GM18499 (cell line): ENCODE results near the gene SP110.
"Not testable (repeated sequence)": the region's sequence is repeated elsewhere in the genome, so short reads cannot be mapped to it uniquely, and the experiment has no call there.

Experiments
- ATAC-seq: cut with Tn5 transposase; IDR thresholded peaks from one replicate; pipeline ENCODE4 v1.9.1; 2021; ENCODE audit warnings: moderate number of reproducible peaks; ENCODE audit not compliant: insufficient read depth, unreplicated experiment

The SP110 gene

DNA sequence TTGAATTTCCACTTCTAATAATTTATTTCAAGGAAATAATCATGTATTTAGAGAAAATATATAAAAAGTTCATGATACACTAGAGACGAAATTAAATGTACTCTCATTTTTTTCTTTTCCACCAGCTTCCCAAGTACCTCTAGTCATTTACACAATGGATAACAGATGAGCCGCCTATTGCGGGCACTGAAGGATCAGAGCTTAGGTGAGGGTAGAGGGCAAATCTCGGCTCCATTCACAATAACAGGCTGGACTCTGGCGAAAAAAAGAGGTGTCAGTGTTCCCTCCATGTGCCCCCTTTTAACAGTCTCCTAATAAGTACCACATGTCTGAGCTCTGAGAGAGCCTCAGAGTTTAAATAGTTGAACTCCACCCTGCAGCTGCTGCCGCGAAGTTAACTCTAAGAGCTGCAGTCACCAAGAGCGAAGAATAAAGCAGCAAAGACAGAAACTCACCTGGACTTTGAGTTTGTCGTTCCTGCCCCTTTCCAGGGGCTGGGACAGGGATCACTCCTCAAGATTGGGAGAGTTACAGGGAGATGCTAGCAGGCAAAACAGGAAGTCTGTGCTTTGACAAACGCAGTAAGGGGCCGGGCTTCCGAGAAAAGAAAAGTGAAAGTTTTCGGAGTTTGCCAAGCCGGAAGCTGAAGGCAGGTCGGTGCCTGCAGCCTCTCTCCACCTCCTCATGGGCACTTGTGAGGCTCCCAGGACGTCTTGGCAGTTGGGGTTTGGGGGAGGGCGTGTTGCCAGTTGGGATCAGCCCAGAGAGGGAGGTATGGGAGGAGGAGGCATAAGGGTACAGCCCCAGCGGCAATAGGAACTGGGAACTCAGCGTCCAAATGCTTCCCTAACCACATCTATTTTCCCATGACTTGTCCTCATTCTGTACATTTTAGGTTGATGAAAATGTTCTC, at the start of gene SP110:
Gene SP110 (minus strand): TSS at position 566 of the 913 bp plus-strand sequence. CDS start 3,057 bp downstream, outside the sequence.
- ATAC-seq = no peak

DNA sequence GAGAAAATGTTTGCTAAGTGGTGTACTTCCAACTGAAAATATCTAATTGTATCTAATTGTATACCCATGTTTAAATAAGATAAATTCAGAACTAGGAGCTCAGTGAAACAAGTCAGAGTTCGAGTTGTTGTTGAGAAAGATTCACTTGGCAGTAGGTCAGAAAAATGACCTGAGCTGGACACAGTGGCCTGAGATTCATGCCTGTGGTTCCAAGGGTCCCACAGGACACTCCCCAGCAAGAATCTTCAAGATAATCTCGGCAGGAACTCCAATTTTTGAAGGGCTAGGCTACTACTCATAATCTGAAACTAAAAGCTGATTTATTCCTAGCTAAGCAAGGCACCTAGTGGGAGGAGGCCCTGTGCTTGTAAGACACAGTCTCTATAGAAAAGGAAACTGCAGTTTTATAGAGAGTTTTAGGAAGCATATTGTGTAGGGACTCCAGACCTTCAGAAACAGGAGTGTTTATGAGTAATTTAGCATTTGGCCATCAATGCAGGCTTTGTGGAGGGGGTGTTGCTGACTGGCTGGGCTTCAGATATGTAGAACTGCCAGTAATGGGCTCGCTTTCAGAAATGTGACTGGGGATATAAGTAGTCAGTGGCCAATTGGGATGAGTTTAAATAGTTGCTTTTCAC, 48.9 kb upstream of the SP110 start:
- peak; percentile 45 for ATAC-seq

DNA sequence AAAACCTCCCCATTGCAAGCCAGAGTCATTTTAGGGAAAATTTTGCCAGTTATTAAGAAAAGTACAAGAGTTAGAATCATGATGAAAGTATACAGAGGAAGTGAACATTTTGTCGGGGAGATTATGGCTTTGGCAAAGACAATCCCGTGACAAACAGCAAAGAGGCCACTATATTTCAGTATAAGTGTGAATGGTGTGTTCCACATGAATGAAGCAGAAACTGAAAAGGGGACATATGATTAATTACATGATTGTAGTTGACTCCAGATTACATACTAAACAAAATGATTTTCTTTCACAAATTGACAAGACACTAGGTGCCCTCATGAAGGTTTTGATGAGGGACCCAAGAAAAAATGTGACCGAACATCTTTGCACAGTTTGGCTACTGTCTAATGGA, 47.8 kb upstream of the SP110 start:
- ATAC-seq = peak; percentile 57

DNA sequence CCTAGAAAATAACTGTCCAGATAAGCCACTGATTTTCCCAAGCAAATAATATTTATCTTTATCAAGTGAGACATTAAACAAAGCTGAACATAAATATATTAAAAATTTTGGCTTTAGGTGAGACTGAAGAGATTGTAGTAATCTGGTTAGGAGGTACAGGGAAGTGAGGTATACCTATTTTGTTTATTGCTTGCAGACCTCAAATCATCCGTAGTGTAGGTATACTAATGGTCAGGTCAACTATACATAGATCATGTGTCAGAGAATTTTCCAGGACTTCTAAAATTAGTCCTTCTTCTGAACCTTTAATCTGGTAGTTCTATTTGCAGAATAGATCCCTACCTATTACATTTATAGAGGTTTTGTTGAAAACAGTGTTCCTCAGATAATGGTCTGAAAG, 47.3 kb upstream of the SP110 start:
- ATAC-seq = no peak

DNA sequence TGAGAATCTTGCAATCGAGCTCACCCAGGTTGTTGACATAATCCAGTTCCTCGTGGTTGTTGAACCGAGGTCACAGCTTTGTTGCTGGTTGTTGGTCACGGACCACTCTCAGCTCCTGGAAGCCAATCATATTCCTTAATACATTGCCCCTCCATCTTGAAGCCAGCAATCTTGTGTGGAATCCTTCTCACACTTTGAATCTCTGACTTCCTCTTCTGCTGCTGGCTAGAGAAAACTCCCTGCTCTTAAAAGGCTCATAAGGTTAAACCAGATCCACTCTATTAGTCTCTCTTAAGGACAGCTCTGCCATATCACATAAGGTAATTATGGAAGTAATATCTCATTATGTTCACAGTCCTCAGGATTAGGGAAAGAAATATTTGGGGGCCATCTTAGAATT, 46.9 kb upstream of the SP110 start:
- no peak for ATAC-seq

DNA sequence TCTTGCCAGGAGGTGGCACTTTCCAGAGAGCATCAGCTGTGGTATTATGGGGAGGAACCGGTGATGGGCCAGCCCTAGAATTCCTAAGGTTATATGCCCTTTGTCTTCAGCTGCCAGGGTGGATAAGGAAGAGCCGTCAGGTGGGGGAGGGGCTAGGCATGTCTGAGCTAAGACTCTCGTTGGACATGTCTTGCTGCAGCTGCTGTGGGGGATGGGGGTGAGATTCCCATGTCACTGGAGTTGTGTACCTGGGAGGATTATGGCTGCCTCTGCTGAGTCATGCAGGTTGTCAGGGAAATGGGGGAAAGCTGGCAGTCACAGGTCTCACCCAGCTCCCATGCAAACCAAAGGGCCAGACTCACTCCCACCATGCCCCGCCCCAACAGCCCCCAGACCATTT, 45.2 kb upstream of the SP110 start:
- not testable (repeated sequence) for ATAC-seq

DNA sequence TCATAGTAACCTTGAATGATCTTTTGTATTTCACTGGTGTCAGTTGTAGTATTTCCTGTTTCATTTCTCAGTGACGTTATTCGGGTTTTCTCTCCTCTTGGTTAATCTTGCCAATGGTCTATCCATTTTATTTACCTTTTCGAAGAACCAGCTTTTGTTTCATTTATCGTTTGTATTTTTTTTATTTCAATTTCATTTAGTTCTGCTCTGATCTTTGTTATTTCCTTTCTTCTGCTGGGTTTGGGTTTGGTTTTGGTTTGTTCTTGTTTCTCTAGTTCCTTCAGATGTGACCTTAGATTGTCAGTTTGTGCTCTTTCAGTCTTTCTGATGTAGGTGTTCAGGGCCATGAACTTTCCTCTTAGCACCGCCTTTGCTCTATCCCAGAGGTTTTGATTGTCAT, 42.5 kb upstream of the SP110 start:
- ATAC-seq = no peak

DNA sequence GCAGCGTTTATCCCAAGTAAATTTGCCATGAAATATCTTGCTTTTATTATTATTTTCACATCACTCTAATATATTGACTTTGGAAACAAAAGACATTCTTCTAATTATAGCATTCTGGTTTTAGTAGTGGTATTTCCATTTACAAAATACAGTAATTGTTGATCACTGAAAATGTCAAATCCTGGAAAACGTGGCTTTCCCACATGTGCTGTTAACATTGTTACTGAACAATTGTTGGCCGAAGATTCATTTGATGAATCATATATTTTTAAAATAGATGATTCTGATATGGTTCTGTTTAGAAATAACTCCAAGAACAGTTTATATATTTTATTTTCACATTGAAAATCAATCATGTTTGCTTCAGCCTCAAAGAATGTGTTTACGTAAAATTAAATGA, 38.7 kb upstream of the SP110 start:
- no peak for ATAC-seq

DNA sequence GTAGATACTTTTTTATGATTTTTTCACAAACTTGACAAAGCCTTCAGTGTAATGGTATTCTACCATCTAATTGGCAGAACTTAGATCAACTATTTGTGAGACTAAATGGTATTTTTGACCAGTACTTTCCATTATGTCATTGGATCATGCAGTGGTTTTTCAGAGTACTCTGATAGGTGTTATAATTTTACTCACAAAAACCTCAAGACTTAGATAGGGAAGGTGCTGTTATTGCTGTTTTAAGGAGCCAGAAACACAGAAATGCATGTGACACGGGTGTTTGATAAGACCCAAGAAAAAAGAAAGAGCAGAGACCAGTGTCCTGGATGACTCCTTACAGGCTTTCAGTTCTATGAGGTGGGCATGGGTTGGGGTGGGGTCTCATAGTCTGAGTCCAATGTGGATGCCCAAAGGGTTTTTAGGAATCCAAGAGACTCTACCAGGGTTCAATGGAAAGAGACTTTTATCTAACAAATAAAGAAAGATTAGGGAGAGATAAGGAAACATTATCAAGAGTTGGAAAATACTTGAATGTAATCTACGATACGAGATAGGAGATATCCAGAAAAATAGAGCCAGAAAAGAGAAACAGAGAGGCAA, 37.0 kb upstream of the SP110 start:
- ATAC-seq = no peak

DNA sequence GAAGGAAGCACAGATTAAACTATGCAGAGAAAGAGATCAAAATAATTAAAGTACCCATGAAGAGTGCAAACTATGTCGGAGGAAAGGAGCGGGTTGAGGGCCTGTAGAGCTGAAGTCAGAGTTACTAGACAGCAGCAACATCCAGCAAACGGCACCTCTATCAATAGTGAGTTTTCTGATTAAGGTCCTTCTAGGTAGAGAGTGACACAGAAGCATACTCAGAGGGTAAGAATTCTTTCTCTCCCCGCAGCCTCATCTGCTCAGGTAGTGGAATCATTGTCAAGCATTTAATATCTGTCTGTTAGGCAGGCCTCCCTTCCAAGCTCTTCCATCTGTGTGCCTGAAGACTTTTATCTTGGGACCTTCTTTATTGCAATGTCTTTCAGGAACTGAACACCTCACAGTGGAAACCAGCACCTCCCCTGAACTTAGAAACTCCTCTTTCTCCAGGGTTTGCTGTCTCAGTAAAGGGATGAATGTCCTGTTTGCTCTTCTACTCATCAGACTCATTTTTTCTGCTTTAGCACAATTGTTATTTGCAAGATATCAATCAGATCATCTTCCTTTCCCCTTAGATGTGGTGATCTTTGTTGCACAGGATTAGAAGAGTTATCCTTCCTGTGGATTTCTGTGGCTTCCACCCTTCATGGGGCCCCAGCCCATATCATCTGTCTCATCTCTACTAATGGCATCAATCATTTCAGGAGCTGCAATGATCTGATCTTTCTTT, 34.5 kb upstream of the SP110 start:
- ATAC-seq = no peak

DNA sequence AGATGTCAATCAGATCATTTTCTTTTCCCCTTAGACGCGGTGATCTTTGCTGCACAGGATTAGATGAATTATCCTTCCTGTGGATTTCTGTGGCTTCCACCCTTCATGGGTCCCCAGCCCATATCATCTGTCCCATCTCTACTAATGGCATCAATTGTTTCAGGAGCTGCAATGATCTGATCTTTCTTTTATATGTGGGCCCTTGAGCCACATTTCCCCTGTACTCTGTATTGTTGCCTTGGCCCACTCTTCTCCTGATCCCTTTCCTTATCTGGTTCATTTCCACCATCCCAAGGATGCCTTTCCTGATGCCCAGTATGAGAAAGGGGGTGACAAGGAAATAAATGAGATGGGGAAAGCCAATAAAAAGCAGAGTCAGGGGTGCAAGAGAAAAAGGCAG, 30.4 kb upstream of the SP110 start:
- no peak for ATAC-seq

DNA sequence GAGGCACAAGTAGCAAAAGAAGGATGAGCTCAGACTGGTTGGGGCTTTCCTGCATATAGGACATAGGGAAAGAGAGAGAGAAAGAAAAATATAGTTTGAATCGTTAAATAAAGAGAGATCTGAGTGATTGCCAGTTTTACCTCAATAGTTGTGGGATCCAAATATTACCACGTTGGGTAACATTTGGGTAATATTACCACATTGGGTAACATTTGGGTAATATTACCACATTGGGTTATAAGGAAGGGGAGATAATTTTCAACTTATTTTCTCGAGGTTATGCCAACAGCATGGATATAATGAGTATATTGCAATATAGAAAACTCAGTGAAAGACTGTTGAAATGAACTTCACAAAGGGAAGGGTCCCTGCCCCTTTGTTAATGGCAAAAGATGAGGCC, 26.4 kb upstream of the SP110 start:
- no peak for ATAC-seq

DNA sequence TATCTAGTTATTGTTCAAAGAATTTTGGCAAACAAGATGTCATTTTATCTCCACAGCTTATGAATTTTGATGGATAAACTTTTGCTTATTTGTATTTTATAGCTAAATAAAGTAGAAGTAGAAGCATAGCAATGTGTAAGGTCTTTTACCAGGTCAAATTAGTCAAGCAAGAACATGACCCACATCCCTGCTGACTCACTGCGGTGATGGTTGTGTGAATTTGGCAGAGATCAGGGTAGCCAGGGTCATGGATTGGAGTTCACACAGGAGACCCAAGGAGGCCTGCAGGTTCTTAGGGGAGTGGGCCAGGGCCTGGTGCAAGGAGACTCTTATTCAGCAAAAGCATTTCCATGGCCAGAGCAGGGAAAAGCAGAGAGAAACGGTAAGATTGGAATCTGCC, 24.4 kb upstream of the SP110 start:
- ATAC-seq = no peak

DNA sequence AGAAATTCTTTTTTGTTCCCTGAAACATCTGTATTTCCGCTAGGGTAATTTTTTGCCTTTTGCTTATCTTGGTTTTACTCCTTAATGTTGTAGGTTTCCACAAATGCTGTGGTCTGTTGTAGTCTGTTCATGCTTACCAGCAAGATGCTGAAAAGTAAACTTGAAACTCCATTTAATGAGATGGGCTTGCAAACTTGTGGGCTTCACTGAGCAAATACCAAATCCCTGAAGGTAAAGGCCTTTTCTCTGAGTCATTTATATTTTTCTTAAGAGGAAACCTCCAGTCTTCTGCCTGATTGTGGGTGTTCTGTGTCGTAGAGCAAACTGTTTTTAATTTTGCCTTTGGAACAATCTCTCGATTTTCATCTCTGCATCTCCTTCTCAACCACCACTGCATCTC, 15.1 kb upstream of the SP110 start:
- no peak for ATAC-seq

DNA sequence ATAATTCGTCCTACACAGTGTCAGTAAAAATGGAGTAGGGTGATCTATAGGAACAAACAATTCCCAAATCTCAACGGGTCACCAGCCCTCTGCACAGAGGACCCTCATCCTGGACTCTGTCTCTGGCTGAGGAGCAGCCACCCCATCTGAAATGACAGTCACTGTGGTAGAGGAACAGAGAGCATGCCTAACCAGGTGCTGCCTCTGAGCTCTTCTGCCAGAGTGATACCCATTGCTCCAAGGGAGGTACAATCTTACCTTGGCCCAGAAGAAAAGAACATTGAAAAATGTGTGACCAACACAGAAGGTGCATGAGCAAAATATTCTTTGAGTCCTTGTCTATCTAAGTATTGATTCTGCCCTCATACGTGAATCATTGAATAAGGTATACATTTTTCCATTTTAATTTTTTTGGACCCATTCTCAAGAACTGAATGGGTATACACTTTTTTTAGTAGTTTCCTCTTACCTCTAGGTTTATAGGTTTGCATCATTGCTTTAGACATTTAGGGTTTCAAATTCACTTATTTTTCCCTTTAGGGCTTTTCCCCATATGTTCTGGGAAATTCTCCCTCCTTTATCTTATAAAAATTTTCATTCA, 14.4 kb upstream of the SP110 start:
- no peak for ATAC-seq

DNA sequence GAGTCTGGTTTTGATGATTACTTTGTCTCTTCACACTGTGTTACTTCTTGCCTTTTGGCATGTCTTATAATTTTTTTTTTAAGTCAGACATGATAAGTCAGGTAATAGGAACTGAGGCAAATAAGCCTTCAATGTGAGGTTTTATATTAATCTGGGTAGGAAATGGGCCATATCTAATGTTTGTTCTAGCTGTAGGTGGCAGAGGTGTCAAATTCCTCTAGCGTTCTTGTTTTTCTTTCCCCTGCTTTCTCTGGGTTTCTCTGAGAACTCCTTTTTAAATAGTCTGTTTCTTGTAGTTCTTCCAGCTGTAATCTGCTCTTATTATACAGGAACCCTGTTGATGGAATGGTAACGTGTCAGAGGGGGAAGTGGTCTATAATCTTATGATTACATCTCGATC, 11.5 kb upstream of the SP110 start:
- no peak for ATAC-seq

DNA sequence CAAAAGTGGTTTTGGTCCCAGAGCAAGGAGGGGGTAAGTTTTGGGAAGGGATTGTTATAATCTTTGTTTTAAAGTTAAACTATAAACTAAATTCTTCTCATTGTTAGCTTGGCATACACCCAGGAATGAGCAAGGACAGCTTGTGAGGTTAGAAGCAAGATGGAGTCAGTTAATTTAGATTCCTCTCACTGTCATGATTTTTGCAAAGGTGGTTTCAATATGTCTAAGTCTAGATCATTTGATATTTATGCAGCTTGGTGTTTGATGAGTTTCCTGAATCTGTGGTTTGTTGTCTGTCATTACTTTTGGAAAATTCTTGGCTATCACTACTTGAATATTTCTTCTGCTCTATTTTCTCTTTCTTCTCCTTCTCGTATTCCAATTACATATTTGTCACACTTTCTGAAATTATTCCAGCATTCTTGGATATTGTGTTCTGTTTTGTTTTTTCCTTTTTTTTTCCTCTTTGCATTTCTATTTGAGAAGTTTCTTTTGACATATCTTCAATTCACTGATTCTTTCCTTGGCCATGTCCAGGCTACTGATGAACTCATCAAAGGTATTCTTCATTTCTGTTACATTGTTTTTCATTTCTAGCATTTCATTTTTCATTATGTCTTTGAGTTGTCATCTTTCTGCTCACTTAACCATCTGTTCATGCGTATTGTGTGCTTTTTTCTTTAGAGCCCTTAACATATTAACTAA, 10.9 kb upstream of the SP110 start:
- no peak for ATAC-seq

DNA sequence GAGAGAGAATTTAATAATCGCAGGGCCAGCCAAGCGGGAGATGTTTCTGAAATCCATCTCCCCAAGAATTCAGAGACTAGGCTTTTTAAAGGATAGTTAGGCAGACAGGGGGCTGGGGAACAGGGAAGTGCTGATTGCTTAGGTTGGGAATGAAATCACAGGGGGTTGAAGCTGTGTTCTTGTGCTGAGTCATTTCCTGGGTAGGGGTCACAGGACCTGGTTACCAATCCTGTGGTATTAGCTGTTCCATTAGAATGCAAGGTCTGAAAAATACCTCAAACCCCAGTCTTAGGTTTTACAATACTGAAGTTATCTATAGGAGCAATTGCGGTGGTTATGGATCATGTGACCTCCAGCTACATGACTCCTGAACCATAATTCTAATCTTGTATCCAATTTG, 10.3 kb upstream of the SP110 start:
- no peak for ATAC-seq

DNA sequence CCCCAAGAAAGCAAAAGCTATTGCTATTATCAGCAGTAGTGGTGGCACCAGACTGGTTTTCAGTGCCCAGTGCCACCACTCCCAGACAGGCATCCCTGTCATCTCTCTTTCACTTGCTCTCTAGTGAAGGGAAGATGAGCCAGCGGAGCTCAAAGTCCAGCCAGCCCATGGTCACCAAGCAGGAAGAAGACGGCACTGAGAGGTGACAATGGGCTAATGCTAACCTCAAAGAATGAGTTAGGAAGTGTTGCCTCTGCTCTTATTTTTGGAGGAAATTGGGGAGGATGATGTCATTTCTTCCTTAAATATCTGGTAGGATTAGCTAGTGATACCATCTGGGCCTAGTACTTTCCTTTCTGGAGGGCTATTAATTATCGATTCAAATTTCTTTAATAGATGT, 7.4 kb upstream of the SP110 start:
- no peak for ATAC-seq

DNA sequence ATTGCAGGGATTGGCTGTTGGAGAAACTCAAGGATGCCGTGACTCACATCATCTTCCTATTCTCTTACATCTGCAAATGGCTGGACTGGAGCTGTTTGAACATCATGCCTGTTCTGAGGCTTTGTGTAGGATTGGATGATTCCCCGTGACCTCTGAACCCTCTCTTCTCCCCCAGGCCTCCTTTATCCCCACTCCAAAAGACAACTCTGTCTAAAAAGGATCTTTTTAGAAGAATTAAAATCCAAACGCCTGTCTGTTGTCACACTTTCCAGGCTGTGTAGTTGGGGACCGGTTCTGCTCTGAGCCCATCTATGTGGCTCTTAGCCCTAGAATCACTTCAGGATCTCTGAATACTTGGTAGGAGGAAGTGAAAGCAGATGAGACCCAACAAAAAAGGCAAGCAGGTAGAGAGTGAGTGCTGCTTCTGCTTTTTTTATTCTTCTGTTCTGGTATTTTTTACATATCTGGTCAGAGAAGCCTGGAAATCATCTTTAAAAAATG, 6.3 kb upstream of the SP110 start:
- ATAC-seq = peak; percentile 65
